NCI-H526 (cell line): ENCODE data around the gene RGL1.
A peak's percentile ranks its signal among the peaks of the same experiment; 100 is the strongest.

Experiments
- DNase-seq, 2 experiments: peaks; one replicate each; lab custom pipeline; 2025; lab: John Stamatoyannopoulos, UW

RGL1 gene

DNA sequence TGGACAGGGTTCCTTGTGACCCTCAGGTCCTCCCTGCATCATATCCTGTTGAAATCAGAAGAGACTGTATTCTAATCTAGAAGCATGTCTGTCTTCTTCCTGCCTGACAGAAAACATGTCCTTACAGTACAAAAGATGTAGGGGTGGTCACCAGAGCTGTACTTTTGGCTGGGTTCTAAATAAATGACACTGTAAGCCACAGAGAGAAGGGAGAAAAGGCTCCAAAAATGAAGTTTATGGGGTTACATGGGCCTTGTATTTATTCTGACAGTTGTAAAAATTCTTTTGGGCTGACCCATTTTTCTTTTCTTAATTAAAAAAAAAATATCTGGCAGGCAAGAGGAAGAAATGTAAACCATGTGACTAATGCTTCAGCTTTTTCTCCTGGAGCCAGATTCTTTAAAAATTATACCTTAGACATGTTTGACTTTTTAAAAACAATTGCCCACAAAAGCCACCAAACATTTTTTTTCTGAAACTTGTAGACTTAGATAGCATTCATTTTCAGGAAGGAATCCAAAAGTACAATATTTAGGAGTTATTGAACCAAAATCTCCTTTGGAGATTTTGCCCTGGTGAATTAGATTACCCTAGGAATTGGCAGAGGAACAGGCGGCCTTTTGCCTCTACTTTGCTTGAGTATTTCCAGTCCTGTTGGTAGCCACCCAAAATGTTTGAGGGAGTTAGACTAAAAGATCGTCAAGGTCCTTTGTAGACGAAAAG lies 17.1 kb downstream of the RGL1 start:
- no peak for DNase-seq

GRCh38 chr1:183824291-183824690 lies 19.4 kb downstream of the RGL1 start:
- DNase-seq, result no peak

GRCh38 chr1:183827801-183828200 lies 22.9 kb downstream of the RGL1 start:
- DNase-seq, result no peak

DNA sequence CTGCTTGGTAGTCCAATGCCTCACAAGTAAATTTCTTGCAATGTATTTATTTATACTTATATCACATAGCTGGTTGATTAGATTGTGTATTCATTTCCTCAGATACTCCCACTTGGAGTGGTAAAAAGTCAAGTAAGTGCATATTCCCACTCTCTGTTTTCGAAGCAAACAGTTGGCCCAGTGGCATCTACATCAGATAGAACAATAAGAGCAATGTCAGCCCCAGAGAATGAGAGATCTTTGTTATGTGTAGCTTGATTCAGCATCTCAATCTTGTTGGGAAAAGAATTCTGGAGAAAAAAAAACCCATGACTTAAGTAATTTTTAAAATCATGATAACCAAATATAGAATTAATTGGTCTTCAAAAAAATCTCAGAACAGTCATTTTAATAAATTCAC lies 25.5 kb downstream of the RGL1 start:
- DNase-seq, result no peak

- no peak for DNase-seq
Measured at GRCh38 chr1:183831311-183831710, 26.4 kb downstream of the RGL1 start.

- DNase-seq, result no peak
Measured at GRCh38 chr1:183832459-183832858, 27.5 kb downstream of the RGL1 start.

GRCh38 chr1:183834568-183834967 lies 29.6 kb downstream of the RGL1 start:
- no peak for DNase-seq

DNA sequence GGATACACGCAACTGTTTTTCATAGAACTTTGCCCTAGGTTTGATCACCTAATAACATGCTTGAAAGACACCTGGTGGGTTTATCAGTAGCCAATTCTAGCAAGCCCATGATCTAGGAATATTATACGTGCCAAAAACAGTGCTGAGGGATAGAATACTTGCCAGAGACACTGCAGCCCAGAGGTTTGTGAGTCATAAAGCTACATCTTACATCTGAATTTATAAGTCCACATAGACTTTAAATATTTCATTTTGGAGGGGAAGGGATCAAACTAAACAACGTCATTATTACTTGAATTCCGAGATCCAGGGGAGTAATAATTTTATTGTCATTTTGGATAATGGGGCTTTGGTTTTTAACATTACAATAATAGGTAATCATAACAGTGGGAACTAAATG lies 31.7 kb downstream of the RGL1 start:
- no peak for DNase-seq

DNA sequence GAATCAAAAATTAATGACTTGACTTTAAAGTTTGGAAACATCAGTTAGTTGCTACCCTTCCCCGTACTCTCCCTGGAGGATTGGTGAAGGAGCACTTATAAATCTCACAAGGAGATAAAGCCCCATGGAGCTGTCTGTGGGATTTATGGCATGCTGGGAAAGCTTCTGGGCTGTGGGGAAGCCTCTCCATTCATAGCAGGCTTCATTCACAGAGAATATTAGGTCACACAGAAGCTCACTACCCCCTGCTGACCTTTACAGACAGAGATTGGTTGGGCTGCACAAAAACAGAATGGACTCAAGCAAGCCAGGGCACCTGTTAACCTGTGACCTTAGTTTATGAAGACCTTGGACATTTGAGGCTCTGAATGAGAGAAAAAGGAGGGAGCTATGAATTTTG lies 32.1 kb downstream of the RGL1 start:
- no peak for DNase-seq

GRCh38 chr1:183838221-183838620 lies 33.3 kb downstream of the RGL1 start:
- no peak for DNase-seq

- no peak for DNase-seq
Measured at GRCh38 chr1:183840140-183840539, 35.2 kb downstream of the RGL1 start.

GRCh38 chr1:183841550-183841949 lies 36.6 kb downstream of the RGL1 start:
- peak; percentile 90 to 92 for DNase-seq

- DNase-seq, result peak; percentile 55 to 67
Measured at GRCh38 chr1:183841950-183842794, 37.3 kb downstream of the RGL1 start.

DNA sequence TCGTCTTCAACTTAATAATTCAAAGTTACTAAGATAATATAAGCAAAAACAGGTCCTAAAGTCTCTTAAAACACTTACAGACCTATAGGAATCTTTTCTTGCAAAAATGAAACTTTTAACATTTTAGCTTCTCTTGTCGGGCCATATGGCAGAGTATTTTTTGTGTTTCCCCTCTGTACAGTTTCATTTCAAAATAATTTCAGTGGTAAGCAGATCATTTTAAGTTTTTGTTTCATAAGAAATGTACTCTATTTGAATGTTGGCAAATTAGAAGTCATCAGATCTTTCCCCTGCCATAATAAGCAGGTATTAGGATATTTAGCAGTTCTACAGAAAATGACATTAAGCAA lies 37.9 kb downstream of the RGL1 start:
- no peak for DNase-seq

DNA sequence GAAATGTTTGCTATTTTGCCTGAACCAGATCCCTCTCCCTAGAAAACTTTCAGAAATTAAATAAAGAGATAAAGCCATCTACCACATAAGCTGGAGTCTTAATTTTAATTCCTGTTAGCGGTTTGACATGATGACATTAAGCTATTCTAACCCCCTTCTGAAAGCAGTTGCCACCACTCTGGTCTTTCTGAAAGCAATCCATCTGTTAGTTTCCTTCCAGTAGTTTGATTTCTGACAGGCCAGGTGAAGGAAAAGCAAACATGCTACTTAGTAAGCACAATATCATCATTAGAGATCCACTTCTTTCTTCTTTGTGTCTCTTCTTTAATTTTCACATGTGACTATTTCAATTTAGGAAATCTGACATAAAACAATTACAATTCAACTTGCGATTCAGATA lies 39.9 kb downstream of the RGL1 start:
- no peak for DNase-seq

DNA sequence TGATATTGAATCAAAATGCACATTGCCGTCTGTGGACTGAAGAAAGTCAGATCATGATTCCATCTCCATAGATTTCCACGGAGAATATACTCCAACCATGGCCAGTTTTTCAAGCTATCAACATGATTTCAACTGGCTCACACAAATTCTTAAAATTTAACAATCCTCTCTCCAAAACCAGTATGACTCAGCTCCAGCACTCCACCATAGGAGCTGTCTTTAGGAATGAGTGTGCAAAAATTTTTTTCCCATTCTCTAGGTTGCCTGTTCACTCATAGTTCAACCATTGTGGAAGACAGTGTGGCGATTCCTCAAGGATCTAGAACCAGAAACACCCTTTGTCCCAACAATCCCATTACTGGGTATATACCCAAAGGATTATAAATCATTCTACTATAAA lies 40.8 kb downstream of the RGL1 start:
- DNase-seq, result no peak

- no peak for DNase-seq
Measured at GRCh38 chr1:183847641-183848040, 42.7 kb downstream of the RGL1 start.

- DNase-seq, result no peak
Measured at GRCh38 chr1:183850852-183851251, 45.9 kb downstream of the RGL1 start.

DNA sequence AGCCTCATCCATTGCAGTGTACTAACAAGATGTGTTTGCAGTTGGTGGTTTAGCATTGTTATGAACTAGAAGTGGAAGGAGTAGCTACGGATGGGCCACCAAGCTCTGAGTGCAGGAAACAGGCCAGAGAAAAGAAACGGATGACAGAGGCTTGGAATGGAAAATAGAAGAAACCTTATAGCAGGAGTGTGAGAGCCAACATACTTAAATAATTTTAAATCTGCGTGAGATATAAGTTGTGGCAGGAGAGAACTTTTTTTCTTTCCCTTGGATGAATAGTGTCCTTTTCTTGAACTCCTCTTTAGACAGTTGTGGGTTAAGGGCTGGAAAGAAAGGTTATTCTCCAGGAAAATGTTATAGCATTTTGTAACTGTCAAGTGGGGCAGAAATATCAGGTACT lies 54.2 kb downstream of the RGL1 start:
- DNase-seq, result no peak

- DNase-seq, result no peak
Measured at GRCh38 chr1:183859831-183860230, 54.9 kb downstream of the RGL1 start.

DNA sequence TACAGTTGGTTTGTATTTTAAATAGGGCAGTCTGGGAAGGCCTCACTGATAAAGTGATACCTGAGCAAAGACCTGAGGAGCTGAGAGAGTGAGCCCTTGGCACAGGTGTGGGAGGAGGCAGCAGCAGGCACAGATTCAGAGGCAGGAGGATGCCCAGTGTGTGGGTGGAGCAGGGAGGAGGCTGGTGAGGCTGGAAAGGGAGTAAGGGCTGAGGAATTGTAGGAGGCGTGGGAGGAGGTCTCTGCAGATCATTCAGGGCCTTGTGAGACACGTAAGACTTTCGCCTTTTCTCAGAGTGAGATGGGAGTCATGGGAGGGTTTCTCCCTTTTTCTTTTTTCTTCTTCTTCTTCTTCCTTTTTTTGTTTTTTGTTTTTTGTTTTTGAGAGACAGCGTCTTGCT lies 58.0 kb downstream of the RGL1 start:
- DNase-seq, result no peak

DNA sequence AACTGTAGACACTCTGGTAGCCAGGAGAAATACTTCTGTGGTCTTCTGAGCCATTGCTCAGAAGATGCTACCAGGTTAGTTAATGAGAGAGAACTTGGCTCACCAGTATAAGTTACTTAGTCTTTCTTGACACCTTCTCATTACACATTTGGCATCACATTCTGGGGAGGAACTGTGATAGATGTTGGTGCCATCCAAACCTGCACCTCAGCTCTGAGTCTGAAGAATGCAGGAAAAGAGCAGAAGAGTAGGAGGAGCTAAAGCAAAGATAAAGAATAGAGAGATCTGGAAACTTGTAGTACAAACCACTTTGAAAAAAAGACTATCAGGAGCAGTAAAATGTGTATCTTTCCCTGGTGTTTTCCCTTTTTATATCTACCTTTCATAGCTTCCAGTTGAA lies 58.9 kb downstream of the RGL1 start:
- DNase-seq, result no peak

- no peak for DNase-seq
Measured at GRCh38 chr1:183864611-183865010, 59.7 kb downstream of the RGL1 start.

DNA sequence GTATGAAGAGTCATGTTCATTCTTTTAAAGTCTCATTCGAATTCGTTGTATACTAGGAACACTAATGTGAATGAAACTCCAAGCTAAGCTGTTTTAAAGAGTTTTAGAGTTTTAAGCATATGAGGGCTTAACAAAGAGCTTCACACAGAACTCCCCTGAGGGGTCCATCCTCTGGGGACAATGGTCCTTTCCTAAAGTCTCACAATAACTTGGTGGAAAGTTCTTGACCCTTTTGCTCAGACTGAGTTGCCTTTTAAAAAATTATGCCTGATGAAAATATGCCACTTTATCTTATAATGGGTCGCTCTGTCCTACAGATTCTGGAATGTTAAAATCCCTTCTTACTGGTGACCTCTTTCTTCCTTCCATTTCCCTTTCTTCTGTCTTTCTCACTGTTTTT lies 64.3 kb downstream of the RGL1 start:
- DNase-seq, result no peak
